Bronchial epithelial cell (primary cell): ENCODE measurements around the gene UTP20. TPM values are rescaled to one million over a fixed set of nuclear protein-coding genes. Genes with fewer than 3 reads are reported as not detected.

Experiments used
- DNase-seq: peaks from one replicate; pipeline ENCODE4 v3.0.0-alpha.2; 2010; ENCODE audit warnings: low read depth
- FAIRE-seq: peaks from 2 replicates; lab custom pipeline; 2011; peaks lifted over from hg19 to GRCh38; lab: Jason Lieb, UNC
- H3K27me3 ChIP-seq: 2 replicates; pipeline ENCODE4 v1.5.1; 2011; ENCODE audit warnings: low read length; ENCODE audit not compliant: control insufficient read depth, insufficient read depth
- H3K36me3 ChIP-seq: 2 replicates; pipeline ENCODE4 v1.5.1; 2011; ENCODE audit warnings: low read length; ENCODE audit not compliant: control insufficient read depth, insufficient read depth
- H3K4me3 ChIP-seq: 2 replicates; pipeline ENCODE4 v1.5.1; 2011; ENCODE audit warnings: mild to moderate bottlenecking, low read depth, low read length, control low read depth
- CTCF ChIP-seq: IDR thresholded peaks from 2 replicates; pipeline ENCODE4 v1.5.1; 2011; ENCODE audit warnings: mild to moderate bottlenecking, moderate library complexity, low read length, control low read depth, inconsistent platforms; ENCODE audit not compliant: insufficient read depth, severe bottlenecking
- total RNA-seq: library from RNA; depleted of rRNA; stranded (reverse); fragments of >200 nt; gene quantifications from 2 replicates; pipeline ENCODE4 v1.2.1, GENCODE V29; 2014

UTP20 gene
- total RNA-seq, 1 donor from 2014 or later = 9.2 TPM

DNA sequence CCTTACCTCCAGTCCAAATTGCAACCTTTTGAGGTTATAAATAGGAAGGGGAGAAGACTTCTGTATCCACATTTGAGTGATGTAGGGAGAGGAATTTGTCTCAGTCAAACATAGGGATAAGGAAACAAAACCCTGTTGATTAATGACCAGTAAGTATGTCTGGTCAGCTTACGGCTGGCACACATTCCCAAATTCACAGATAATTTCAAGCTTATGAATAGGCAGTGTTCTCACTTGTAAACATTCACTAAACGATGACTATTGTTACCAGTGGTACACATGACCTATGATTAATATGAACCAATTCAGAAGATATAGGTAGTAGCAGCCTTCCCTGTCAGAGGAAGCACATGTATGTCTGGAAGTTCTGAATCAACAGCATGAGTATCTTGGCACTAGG is 36.8 kb upstream of the UTP20 start:
- no peaks in the 10 kb centered on the region for H3K27me3 ChIP-seq
- no peak for FAIRE-seq
- no peaks in the 10 kb centered on the region for H3K36me3 ChIP-seq
- TF ChIP-seq CTCF = no peak
- H3K4me3 ChIP-seq = no peak overlapping the region
- peak; percentile 36 for DNase-seq

DNA sequence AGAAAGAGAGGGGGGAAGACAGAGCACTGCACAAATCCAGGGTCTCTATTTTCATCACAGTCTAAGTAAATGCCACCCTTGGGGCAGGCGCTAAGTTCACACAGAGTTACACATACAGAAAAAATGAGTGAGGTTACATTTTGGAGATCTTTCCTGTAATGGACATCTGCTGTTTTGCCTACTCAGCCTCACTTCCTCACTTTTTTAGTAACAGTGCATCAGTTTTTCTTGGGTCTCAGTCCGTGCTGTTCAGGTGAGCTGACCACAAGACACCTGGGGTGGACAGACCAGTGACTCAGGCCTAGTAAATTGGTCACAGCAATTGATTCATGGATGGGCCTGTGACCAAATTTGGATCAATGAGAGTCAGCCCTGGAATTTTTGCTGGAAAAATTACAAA is 36.3 kb upstream of the UTP20 start:
- Histone ChIP-seq H3K36me3 (no peaks in the 10 kb centered on the region), H3K4me3 (no peak overlapping the region), H3K27me3 (no peaks in the 10 kb centered on the region)
- FAIRE-seq (no peak), DNase-seq (no peak)
- TF ChIP-seq CTCF = no peak

GRCh38 chr12:101256266-101256665 is 23.6 kb upstream of the UTP20 start:
- no peak for DNase-seq
- TF ChIP-seq CTCF = no peak
- no peaks in the 10 kb centered on the region for H3K27me3 ChIP-seq
- FAIRE-seq = no peak
- no peaks in the 10 kb centered on the region for H3K36me3 ChIP-seq
- H3K4me3 ChIP-seq = no peak overlapping the region

- TF ChIP-seq CTCF = no peak
- DNase-seq = no peak
- Histone ChIP-seq H3K36me3 (no peaks in the 10 kb centered on the region), H3K27me3 (no peaks in the 10 kb centered on the region), H3K4me3 (no peak overlapping the region)
- no peak for FAIRE-seq
Measured at GRCh38 chr12:101257357-101257756, 22.5 kb upstream of the UTP20 start.

- no peak overlapping the region for H3K4me3 ChIP-seq
- FAIRE-seq (no peak), DNase-seq (no peak)
- no peaks in the 10 kb centered on the region for H3K27me3 ChIP-seq
- TF ChIP-seq CTCF = no peak
- no peaks in the 10 kb centered on the region for H3K36me3 ChIP-seq
Measured at GRCh38 chr12:101267111-101267510, 12.8 kb upstream of the UTP20 start.

DNA sequence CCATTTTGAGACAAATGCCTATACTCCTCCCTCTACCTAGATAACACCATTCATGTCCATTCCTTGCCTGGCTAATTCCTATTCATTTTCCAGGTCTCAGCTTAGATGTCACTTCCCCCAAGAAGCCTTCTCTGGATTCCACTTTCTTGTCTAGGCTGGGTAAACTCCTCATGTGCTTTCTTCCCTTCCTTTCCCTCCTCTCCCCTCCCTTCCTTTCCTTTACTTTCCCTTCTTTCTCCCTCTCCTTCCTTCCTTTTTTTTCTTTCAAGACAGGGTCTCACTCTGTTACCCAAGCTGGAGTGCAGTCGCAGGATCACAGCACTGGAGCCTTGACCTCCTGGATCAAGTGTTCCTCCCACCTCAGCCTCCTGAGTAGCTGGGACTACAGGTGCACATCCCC is 3.5 kb upstream of the UTP20 start:
- FAIRE-seq (no peak), DNase-seq (no peak)
- Histone ChIP-seq H3K27me3 (no peaks in the 10 kb centered on the region), H3K4me3 (no peak overlapping the region), H3K36me3 (no peaks in the 10 kb centered on the region)
- TF ChIP-seq CTCF = no peak
